Measurements from ENCODE around the gene EPHA3.

DNA sequence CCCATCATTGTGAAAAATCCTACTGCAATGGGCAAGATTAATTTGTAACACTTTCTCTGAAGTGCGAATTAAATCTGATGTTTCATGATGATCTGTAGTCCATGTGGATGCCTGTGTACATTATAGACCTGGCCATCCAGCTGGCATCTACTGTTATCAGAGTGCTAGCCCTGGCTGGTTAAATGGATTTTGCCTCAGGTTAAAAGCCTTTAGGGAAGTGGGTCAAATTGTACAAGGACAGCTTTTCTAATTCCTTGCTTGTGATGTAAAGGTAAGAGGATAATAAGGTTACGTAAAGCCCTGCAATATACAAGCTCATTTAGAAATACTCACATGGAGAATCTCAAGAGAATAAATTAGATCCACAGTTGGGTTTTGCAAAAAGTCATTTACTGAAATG is 138.2 kb downstream of the EPHA3 start:
- TF ChIP-seq, protein P1, sequence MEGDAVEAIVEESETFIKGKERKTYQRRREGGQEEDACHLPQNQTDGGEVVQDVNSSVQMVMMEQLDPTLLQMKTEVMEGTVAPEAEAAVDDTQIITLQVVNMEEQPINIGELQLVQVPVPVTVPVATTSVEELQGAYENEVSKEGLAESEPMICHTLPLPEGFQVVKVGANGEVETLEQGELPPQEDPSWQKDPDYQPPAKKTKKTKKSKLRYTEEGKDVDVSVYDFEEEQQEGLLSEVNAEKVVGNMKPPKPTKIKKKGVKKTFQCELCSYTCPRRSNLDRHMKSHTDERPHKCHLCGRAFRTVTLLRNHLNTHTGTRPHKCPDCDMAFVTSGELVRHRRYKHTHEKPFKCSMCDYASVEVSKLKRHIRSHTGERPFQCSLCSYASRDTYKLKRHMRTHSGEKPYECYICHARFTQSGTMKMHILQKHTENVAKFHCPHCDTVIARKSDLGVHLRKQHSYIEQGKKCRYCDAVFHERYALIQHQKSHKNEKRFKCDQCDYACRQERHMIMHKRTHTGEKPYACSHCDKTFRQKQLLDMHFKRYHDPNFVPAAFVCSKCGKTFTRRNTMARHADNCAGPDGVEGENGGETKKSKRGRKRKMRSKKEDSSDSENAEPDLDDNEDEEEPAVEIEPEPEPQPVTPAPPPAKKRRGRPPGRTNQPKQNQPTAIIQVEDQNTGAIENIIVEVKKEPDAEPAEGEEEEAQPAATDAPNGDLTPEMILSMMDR (tag by site-specific recombination; IDR thresholded peaks at IDR 0.05), result no peak
- TF ChIP-seq, protein P2, sequence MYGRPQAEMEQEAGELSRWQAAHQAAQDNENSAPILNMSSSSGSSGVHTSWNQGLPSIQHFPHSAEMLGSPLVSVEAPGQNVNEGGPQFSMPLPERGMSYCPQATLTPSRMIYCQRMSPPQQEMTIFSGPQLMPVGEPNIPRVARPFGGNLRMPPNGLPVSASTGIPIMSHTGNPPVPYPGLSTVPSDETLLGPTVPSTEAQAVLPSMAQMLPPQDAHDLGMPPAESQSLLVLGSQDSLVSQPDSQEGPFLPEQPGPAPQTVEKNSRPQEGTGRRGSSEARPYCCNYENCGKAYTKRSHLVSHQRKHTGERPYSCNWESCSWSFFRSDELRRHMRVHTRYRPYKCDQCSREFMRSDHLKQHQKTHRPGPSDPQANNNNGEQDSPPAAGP (tag by site-specific recombination; IDR thresholded peaks at IDR 0.05), result no peak
- no peak for TF ChIP-seq REST (tag by site-specific recombination; IDR thresholded peaks at IDR 0.05)
- no peak for TF ChIP-seq ZXDB (tag by site-specific recombination; IDR thresholded peaks at IDR 0.05)
- TF ChIP-seq ZBTB49 (tag by site-specific recombination; IDR thresholded peaks at IDR 0.05; ENCODE audit: low read depth), result no peak
- no peak for TF ChIP-seq PRDM1 (tag by site-specific recombination; IDR thresholded peaks at IDR 0.05)
- TF ChIP-seq YY2 (tag by site-specific recombination; IDR thresholded peaks at IDR 0.05), result no peak
- TF ChIP-seq PBX3 (CRISPR knock-in tag; IDR thresholded peaks at IDR 0.05), result no peak
- TF ChIP-seq ZNF549 (tag by site-specific recombination; IDR thresholded peaks at IDR 0.05), result no peak
- TF ChIP-seq ZBTB7A (tag by site-specific recombination; IDR thresholded peaks at IDR 0.05; ENCODE audit: low read depth), result no peak
- no peak for TF ChIP-seq RBAK (tag by site-specific recombination; IDR thresholded peaks at IDR 0.05)
- TF ChIP-seq ZNF394 (tag by site-specific recombination; IDR thresholded peaks at IDR 0.05; ENCODE audit: borderline replicate concordance), result no peak
- TF ChIP-seq, protein P3, sequence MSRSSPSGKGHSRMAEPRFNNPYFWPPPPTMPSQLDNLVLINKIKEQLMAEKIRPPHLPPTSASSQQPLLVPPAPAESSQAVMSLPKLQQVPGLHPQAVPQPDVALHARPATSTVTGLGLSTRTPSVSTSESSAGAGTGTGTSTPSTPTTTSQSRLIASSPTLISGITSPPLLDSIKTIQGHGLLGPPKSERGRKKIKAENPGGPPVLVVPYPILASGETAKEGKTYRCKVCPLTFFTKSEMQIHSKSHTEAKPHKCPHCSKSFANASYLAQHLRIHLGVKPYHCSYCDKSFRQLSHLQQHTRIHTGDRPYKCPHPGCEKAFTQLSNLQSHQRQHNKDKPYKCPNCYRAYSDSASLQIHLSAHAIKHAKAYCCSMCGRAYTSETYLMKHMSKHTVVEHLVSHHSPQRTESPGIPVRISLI (tag by site-specific recombination; IDR thresholded peaks at IDR 0.05), result no peak
- TF ChIP-seq ZNF121 (tag by site-specific recombination; IDR thresholded peaks at IDR 0.05), result no peak
